Gastrocnemius medialis (tissue), 4 donors: ENCODE results near the gene LTN1. TPM values are rescaled to one million over a fixed set of nuclear protein-coding genes. Genes with fewer than 3 reads are reported as not detected.

Experiments used
- ATAC-seq, 2 donors: fragments of 150-250 bp; one replicate each; pipeline ENCODE4 v1.9.1; 2016
- DNase-seq, 2 donors: peaks; one replicate each; pipeline ENCODE4 v3.0.0-alpha.2; 2019
- H3K27ac ChIP-seq, 4 donors: fragments of 200-600 bp; sonication (generic); 1 replicate in 1 of 4; 2 replicates in 3 of 4; pipeline ENCODE4 v1.5.1; 2016 to 2018; ENCODE audit warnings: mild to moderate bottlenecking in 2 of 4, moderate library complexity in 1 of 4
- H3K27me3 ChIP-seq, 3 donors: fragments of 200-600 bp; sonication (generic) in 2 of 3; 1 replicate in 1 of 3; 2 replicates in 2 of 3; pipeline versions ENCODE4 v1.5.1 to v1.6.0; 2016 to 2019; ENCODE audit warnings: mild to moderate bottlenecking in 1 of 3, moderate library complexity in 1 of 3
- H3K36me3 ChIP-seq, 2 donors: fragments of 200-600 bp; sonication (generic) in 1 of 2; one replicate each; pipeline ENCODE4 v1.5.1; 2017 to 2018
- H3K4me1 ChIP-seq, 2 donors: fragments of 200-600 bp; sonication (generic) in 1 of 2; one replicate each; pipeline ENCODE4 v1.5.1; 2016 to 2017; ENCODE audit warnings: mild to moderate bottlenecking in 2 of 2
- H3K4me3 ChIP-seq, 4 donors: fragments of 200-600 bp; sonication (generic) in 3 of 4; 1 replicate in 1 of 4; 2 replicates in 3 of 4; pipeline ENCODE4 v1.5.1; 2016 to 2019; ENCODE audit warnings: mild to moderate bottlenecking in 2 of 4
- H3K9me3 ChIP-seq, 3 donors: fragments of 200-600 bp; sonication (generic) in 2 of 3; 1 replicate in 1 of 3; 2 replicates in 2 of 3; pipeline ENCODE4 v1.5.1; 2016 to 2019
- CTCF ChIP-seq, 5 experiments: fragments of 450-650 bp in 3 of 5; fragments of 200-600 bp in 2 of 5; sonication (generic) in 2 of 5; IDR thresholded peaks in 4 of 5; conservative IDR thresholded peaks in 1 of 5; 1 replicate in 4 of 5; 2 replicates in 1 of 5; pipeline ENCODE4 v1.5.1; 2016 to 2019; ENCODE audit warnings: antibody characterized with exemption in 5 of 5, mild to moderate bottlenecking in 3 of 5, moderate library complexity in 3 of 5
- POLR2A ChIP-seq, 2 donors: fragments of 450-650 bp; IDR thresholded peaks; one replicate each; pipeline ENCODE4 v1.6.1; 2017; ENCODE audit warnings: antibody characterized with exemption in 2 of 2, mild to moderate bottlenecking in 2 of 2, moderate library complexity in 2 of 2
- in situ Hi-C, 4 donors: fragments of 200-750 bp; cut with MboI; loops; one replicate each; pipeline versions ENCODE4 v1.15.0 to v1.8.0; 2017; ENCODE audit warnings: low sequenced_read_pairs in 4 of 4
- intact Hi-C: fragments of 100-400 bp; cut with DNase I; formaldehyde crosslinking; loops from one replicate; pipeline ENCODE4 v1.15.1; 2023; ENCODE audit warnings: low total_unique reads
- total RNA-seq, 4 donors: library from RNA; depleted of rRNA; stranded (reverse); fragments of >200 nt; gene quantifications; one replicate each; pipeline versions ENCODE4 v1.1.0 to v1.2.3, GENCODE V29; 2016

Gene LTN1
- total RNA-seq, 4 donors from 2014 or later, result 22.7 to 33.3 (median 23.2) TPM

- in situ Hi-C loops, result no loop called here
- Histone ChIP-seq H3K9me3 (no peaks in the 10 kb centered on the region), H3K27ac (no peak overlapping the region), H3K27me3 (no peaks in the 10 kb centered on the region), H3K4me3 (no peak overlapping the region), H3K36me3 (peaks cover 0 to 40% of the 10 kb centered on the region in 2 donors), H3K4me1 (no peaks in the 10 kb centered on the region)
- intact Hi-C loops, result no loop called here
- DNase-seq (no peak), ATAC-seq (no peak)
- TF ChIP-seq POLR2A (IDR thresholded peaks at IDR 0.05) (no peak), CTCF (IDR thresholded peaks at IDR 0.05 in 4 of 5, conservative IDR thresholded peaks at IDR 0.05 in 1 of 5) (no peak)
These were observed 33.1 kb downstream of the LTN1 start for GRCh38 chr21:28959367-28960099.

GRCh38 chr21:28953247-28953646 is 39.4 kb downstream of the LTN1 start:
- H3K9me3 ChIP-seq, result no peaks in the 10 kb centered on the region
- H3K27me3 ChIP-seq, result no peaks in the 10 kb centered on the region
- ATAC-seq (no peak), DNase-seq (no peak)
- intact Hi-C loops, result no loop called here
- in situ Hi-C loops, result no loop called here
- H3K4me3 ChIP-seq, result no peak overlapping the region
- no peak overlapping the region for H3K27ac ChIP-seq
- H3K36me3 ChIP-seq, result peaks cover 0 to 54% of the 10 kb centered on the region in 2 donors
- no peak for TF ChIP-seq CTCF (IDR thresholded peaks at IDR 0.05 in 4 of 5, conservative IDR thresholded peaks at IDR 0.05 in 1 of 5)
- H3K4me1 ChIP-seq, result no peaks in the 10 kb centered on the region

- ATAC-seq, result no peak
- H3K27ac ChIP-seq, result no peak overlapping the region
- no peak for DNase-seq
- no peaks in the 10 kb centered on the region for H3K4me1 ChIP-seq
- H3K27me3 ChIP-seq, result no peaks in the 10 kb centered on the region
- H3K36me3 ChIP-seq, result peaks cover 0 to 49% of the 10 kb centered on the region in 2 donors
- TF ChIP-seq POLR2A (IDR thresholded peaks at IDR 0.05) (no peak), CTCF (IDR thresholded peaks at IDR 0.05 in 4 of 5, conservative IDR thresholded peaks at IDR 0.05 in 1 of 5) (no peak)
- H3K4me3 ChIP-seq, result no peak overlapping the region
- in situ Hi-C loops (no loop called here), intact Hi-C loops (no loop called here)
- no peaks in the 10 kb centered on the region for H3K9me3 ChIP-seq
These were observed 40.0 kb downstream of the LTN1 start for GRCh38 chr21:28952686-28953085.

GRCh38 chr21:28949318-28949717 is 43.4 kb downstream of the LTN1 start:
- ATAC-seq, result no peak
- Histone ChIP-seq H3K4me3 (no peak overlapping the region), H3K27me3 (no peaks in the 10 kb centered on the region), H3K27ac (no peak overlapping the region), H3K36me3 (peaks cover 9 to 70% of the 10 kb centered on the region in 2 donors), H3K9me3 (no peaks in the 10 kb centered on the region), H3K4me1 (no peaks in the 10 kb centered on the region)
- DNase-seq, result no peak
- TF ChIP-seq CTCF (IDR thresholded peaks at IDR 0.05 in 4 of 5, conservative IDR thresholded peaks at IDR 0.05 in 1 of 5), result no peak
- in situ Hi-C loops (loop anchor here in 1 of 4 donors (10.0 kb wide), 1 partner anchor 205 kb away; no protein-coding TSS in a partner anchor), intact Hi-C loops (loop anchor here (10.0 kb wide), 1 partner anchor 425 kb away; no protein-coding TSS in a partner anchor)
